CD14-positive monocyte (primary cell): ENCODE data around the gene CSRP1. TPM values are rescaled to one million over a fixed set of nuclear protein-coding genes. Genes with fewer than 3 reads are reported as not detected.
A peak's percentile ranks its signal among the peaks of the same experiment; 100 is the strongest.

ENCODE experiments used
- DNase-seq, 3 donors: peaks; one replicate each; pipeline ENCODE4 v3.0.0-alpha.2; 2011 to 2022
- H2AFZ ChIP-seq: 2 replicates; pipeline ENCODE4 v1.6.0; 2012; ENCODE audit warnings: mild to moderate bottlenecking, low read depth, low read length, inconsistent platforms; ENCODE audit not compliant: insufficient read depth, poor library complexity, severe bottlenecking
- H3K27ac ChIP-seq, 2 donors: 1 replicate in 1 of 2; 2 replicates in 1 of 2; pipeline ENCODE4 v1.5.1; 2012 to 2013; ENCODE audit warnings: low read length in 2 of 2, control low read depth in 1 of 2, inconsistent platforms in 1 of 2, low read depth in 1 of 2, mild to moderate bottlenecking in 1 of 2
- H3K27me3 ChIP-seq, 2 donors: one replicate each; pipeline versions ENCODE4 v1.6.0 to v1.6.1; 2011 to 2013; ENCODE audit warnings: low read length in 2 of 2; ENCODE audit not compliant: control insufficient read depth in 2 of 2, insufficient read depth in 2 of 2
- H3K36me3 ChIP-seq, 2 donors: replicated peaks in 1 of 2; 1 replicate in 1 of 2; 2 replicates in 1 of 2; pipeline versions ENCODE4 v1.5.1 to v1.6.1; 2012 to 2013; ENCODE audit warnings: low read length in 2 of 2, control low read depth in 1 of 2, inconsistent platforms in 1 of 2, mild to moderate bottlenecking in 1 of 2; ENCODE audit not compliant: insufficient read depth in 2 of 2, control insufficient read depth in 1 of 2
- H3K4me1 ChIP-seq, 2 donors: 1 replicate in 1 of 2; 2 replicates in 1 of 2; pipeline versions ENCODE4 v1.5.1 to v1.6.1; 2012 to 2013; ENCODE audit warnings: low read length in 2 of 2, control low read depth in 1 of 2, inconsistent platforms in 1 of 2, mild to moderate bottlenecking in 1 of 2, moderate library complexity in 1 of 2; ENCODE audit not compliant: insufficient read depth in 2 of 2, control insufficient read depth in 1 of 2
- H3K4me2 ChIP-seq: replicated peaks from 2 replicates; pipeline ENCODE3; 2012; ENCODE audit warnings: low read length, moderate library complexity, mild to moderate bottlenecking; ENCODE audit not compliant: poor library complexity, severe bottlenecking; ENCODE audit errors: extremely low read depth
- H3K4me3 ChIP-seq, 3 experiments: fragments of 200-600 bp in 1 of 3; sonication (generic) in 1 of 3; replicated peaks in 1 of 3; 1 replicate in 2 of 3; 2 replicates in 1 of 3; pipeline ENCODE4 v1.5.1; 2011 to 2013; ENCODE audit warnings: low read length in 3 of 3, mild to moderate bottlenecking in 3 of 3, control low read depth in 2 of 3, low read depth in 2 of 3, inconsistent platforms in 1 of 3, moderate library complexity in 1 of 3
- H3K79me2 ChIP-seq: 2 replicates; pipeline ENCODE4 v1.6.0; 2012; ENCODE audit warnings: mild to moderate bottlenecking, control low read depth, inconsistent platforms, low read length, moderate library complexity; ENCODE audit not compliant: insufficient read depth
- H3K9ac ChIP-seq: 2 replicates; pipeline ENCODE4 v1.6.0; 2017; ENCODE audit warnings: low read length, mild to moderate bottlenecking; ENCODE audit not compliant: insufficient read depth, poor library complexity, severe bottlenecking
- H3K9me3 ChIP-seq, 2 donors: replicated peaks in 1 of 2; 1 replicate in 1 of 2; 2 replicates in 1 of 2; pipeline versions ENCODE4 v1.5.1 to v1.6.1; 2012 to 2013; ENCODE audit warnings: low read length in 2 of 2, control low read depth in 1 of 2; ENCODE audit not compliant: control insufficient read depth in 1 of 2, insufficient read depth in 1 of 2
- H4K20me1 ChIP-seq: 2 replicates; pipeline ENCODE4 v1.6.0; 2012; ENCODE audit warnings: mild to moderate bottlenecking, low read length, control low read depth, moderate library complexity; ENCODE audit not compliant: insufficient read depth
- H3K27ac Mint-ChIP-seq, 7 donors: one replicate each; pipeline ENCODE4 v1.8.0; 2020; ENCODE audit warnings: mild to moderate bottlenecking in 7 of 7, mixed read lengths in 7 of 7, moderate library complexity in 6 of 7, inconsistent platforms in 2 of 7
- H3K27me3 Mint-ChIP-seq, 3 donors: one replicate each; pipeline ENCODE4 v1.8.0; 2021 to 2022; ENCODE audit warnings: low read depth in 3 of 3, mild to moderate bottlenecking in 3 of 3, mixed read lengths in 3 of 3, moderate library complexity in 3 of 3, inconsistent platforms in 1 of 3
- H3K36me3 Mint-ChIP-seq, 2 donors: one replicate each; pipeline ENCODE4 v1.8.0; 2020; ENCODE audit warnings: mixed read lengths in 2 of 2, inconsistent platforms in 1 of 2, mild to moderate bottlenecking in 1 of 2
- H3K4me1 Mint-ChIP-seq: one replicate; pipeline ENCODE4 v1.8.0; 2020; ENCODE audit warnings: mild to moderate bottlenecking, mixed read lengths
- H3K4me3 Mint-ChIP-seq, 2 donors: one replicate each; pipeline ENCODE4 v1.8.0; 2020; ENCODE audit warnings: mild to moderate bottlenecking in 2 of 2, mixed read lengths in 2 of 2, moderate library complexity in 1 of 2
- H3K9me3 Mint-ChIP-seq, 7 donors: one replicate each; pipeline ENCODE4 v1.8.0; 2020 to 2022; ENCODE audit warnings: mixed read lengths in 7 of 7, mild to moderate bottlenecking in 6 of 7, moderate library complexity in 6 of 7, inconsistent platforms in 2 of 7
- WGBS: methylation state at CpG from one replicate; pipeline ENCODE4 v1.1.5; 2013; ENCODE audit warnings: missing lambda C conversion rate; ENCODE audit not compliant: insufficient coverage; 5-methylcytosine and 5-hydroxymethylcytosine counted together
- intact Hi-C, 2 donors: fragments of 100-400 bp; cut with micrococcal nuclease; formaldehyde crosslinking; loops; one replicate each; pipeline versions ENCODE4 v1.15.0 to v1.15.1; 2023
- polyA plus RNA-seq, 3 donors: library from polyadenylated mRNA; depleted of rRNA in 1 of 3; unstranded in 2 of 3; stranded (reverse) in 1 of 3; fragments of 300-500 nt in 2 of 3; fragments of >200 nt in 1 of 3; fragmentation: Illumina TruSeq in 2 of 3; gene quantifications; 1 replicate in 2 of 3; 2 replicates in 1 of 3; pipeline ENCODE4 v1.2.3, GENCODE V29; 2012 to 2021
- TF ChIP-seq, protein P1 (sequence below): fragments of 200-600 bp; IDR thresholded peaks from one replicate; pipeline ENCODE4 v1.8.0; 2022; ENCODE audit warnings: antibody characterized with exemption, mild to moderate bottlenecking

The CSRP1 gene
- polyA plus RNA-seq, 3 donors = 87.4 to 111 (median 98.8) TPM

DNA sequence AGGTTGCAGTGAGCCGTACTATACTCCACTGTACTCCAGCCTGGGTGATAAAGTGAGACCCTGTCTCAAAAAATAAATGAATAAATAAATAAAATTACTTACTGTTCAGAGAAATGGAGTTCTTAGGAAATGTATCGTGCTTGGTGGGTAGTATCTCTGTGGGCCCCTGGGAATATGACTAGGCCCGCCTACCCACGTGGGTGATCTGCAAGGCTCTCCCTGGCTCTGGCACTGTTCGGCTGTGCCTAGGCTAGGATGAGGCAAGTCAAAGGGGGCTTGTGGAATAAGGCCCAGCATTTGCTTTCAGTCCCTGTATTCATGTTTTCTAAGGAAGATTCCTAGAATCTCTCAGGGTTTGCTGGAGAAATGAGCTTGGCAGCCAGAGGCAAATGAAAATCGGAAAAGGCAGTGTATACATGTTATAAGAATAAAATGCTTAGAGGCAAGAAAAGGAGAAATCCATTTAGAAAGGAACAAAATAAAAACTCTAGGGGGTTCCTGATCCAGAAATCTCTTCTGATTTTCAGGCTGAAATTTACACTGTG is 4.5 kb upstream of the CSRP1 start:
- H3K27ac Mint-ChIP-seq = peak overlapping the region in 6 of 7 donors; percentile 40 to 88 (median 72)
- no peak overlapping the region for H3K9ac ChIP-seq
- 96% methylated on average over 4 of the region's 6 CpGs for WGBS
- H4K20me1 ChIP-seq = no peaks in the 10 kb centered on the region
- no peak for DNase-seq
- H3K79me2 ChIP-seq = peaks cover 4% of the 10 kb centered on the region
- intact Hi-C loops = loop anchor here in 1 of 2 donors (5.0 kb wide), 1 partner anchor 64 kb away; no protein-coding TSS in a partner anchor
- no peak overlapping the region for H3K4me3 ChIP-seq
- H3K4me3 Mint-ChIP-seq = no peak overlapping the region
- H2AFZ ChIP-seq = peak overlapping the region; percentile 67
- peaks cover 48% of the 10 kb centered on the region for H3K4me1 Mint-ChIP-seq
- H3K36me3 Mint-ChIP-seq = peaks cover 12 to 15% of the 10 kb centered on the region in 2 donors
- H3K27ac ChIP-seq = peak overlapping the region in 1 of 2 donors; percentile 40
- no peak overlapping the region for H3K4me2 ChIP-seq
- peaks cover 0 to 1% (median 0%) of the 10 kb centered on the region in 3 donors for H3K27me3 Mint-ChIP-seq
- peaks cover 27 to 43% of the 10 kb centered on the region in 2 donors for H3K4me1 ChIP-seq
- TF ChIP-seq, protein P1, sequence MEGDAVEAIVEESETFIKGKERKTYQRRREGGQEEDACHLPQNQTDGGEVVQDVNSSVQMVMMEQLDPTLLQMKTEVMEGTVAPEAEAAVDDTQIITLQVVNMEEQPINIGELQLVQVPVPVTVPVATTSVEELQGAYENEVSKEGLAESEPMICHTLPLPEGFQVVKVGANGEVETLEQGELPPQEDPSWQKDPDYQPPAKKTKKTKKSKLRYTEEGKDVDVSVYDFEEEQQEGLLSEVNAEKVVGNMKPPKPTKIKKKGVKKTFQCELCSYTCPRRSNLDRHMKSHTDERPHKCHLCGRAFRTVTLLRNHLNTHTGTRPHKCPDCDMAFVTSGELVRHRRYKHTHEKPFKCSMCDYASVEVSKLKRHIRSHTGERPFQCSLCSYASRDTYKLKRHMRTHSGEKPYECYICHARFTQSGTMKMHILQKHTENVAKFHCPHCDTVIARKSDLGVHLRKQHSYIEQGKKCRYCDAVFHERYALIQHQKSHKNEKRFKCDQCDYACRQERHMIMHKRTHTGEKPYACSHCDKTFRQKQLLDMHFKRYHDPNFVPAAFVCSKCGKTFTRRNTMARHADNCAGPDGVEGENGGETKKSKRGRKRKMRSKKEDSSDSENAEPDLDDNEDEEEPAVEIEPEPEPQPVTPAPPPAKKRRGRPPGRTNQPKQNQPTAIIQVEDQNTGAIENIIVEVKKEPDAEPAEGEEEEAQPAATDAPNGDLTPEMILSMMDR = no peak
- no peaks in the 10 kb centered on the region for H3K9me3 ChIP-seq
- H3K9me3 Mint-ChIP-seq = no peaks in the 10 kb centered on the region
- no peaks in the 10 kb centered on the region for H3K27me3 ChIP-seq
- no peaks in the 10 kb centered on the region for H3K36me3 ChIP-seq

DNA sequence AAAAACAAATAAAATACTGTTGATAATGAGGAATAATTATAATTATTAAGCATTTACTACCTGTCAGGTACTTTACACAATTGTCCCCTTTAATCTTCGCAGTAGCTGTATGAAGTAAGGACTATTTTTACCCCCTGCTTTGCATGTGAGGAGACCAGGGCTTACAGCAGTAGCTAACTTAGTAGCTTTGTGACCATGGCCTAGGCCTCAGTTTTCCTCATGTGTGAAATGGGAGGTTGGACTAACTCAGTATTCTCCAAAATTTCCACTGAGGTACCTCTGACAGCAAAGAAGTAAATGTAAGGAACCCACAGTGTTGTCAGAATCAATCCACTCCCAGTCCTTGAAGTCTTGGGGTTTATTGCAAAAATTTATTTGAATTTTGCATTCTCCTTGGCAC is 3.8 kb upstream of the CSRP1 start:
- Histone ChIP-seq H3K4me1 (peaks cover 35 to 50% of the 10 kb centered on the region in 2 donors), H3K27me3 (no peaks in the 10 kb centered on the region), H3K27ac (no peak overlapping the region), H4K20me1 (peaks cover 2% of the 10 kb centered on the region), H3K9ac (no peak overlapping the region), H3K79me2 (peaks cover 11% of the 10 kb centered on the region), H2AFZ (no peak overlapping the region), H3K36me3 (no peaks in the 10 kb centered on the region), H3K9me3 (no peaks in the 10 kb centered on the region), H3K4me3 (no peak overlapping the region), H3K4me2 (no peak overlapping the region)
- intact Hi-C loops = loop anchor here in 1 of 2 donors (5.0 kb wide), 1 partner anchor 63 kb away; no protein-coding TSS in a partner anchor
- Mint-ChIP-seq H3K27me3 (peaks cover 0 to 1% (median 0%) of the 10 kb centered on the region in 3 donors), H3K4me1 (peaks cover 50% of the 10 kb centered on the region), H3K9me3 (no peaks in the 10 kb centered on the region), H3K4me3 (no peak overlapping the region), H3K27ac (no peak overlapping the region), H3K36me3 (peaks cover 11 to 12% of the 10 kb centered on the region in 2 donors)
- no peak for DNase-seq
- TF ChIP-seq, protein P1 = no peak
- WGBS = no CpG with 5 or more reads among the region's 1 CpG
